GM21737 (cell line): ENCODE data around the gene KIAA1217.

Source experiments
- ATAC-seq: cut with Tn5 transposase; IDR thresholded peaks from one replicate; pipeline ENCODE4 v1.9.1; 2021; ENCODE audit warnings: mild to moderate bottlenecking, moderate library complexity; ENCODE audit not compliant: unreplicated experiment

Gene KIAA1217

GRCh38 chr10:24288581-24288980 is 79.6 kb downstream of the KIAA1217 start:
- no peak for ATAC-seq

DNA sequence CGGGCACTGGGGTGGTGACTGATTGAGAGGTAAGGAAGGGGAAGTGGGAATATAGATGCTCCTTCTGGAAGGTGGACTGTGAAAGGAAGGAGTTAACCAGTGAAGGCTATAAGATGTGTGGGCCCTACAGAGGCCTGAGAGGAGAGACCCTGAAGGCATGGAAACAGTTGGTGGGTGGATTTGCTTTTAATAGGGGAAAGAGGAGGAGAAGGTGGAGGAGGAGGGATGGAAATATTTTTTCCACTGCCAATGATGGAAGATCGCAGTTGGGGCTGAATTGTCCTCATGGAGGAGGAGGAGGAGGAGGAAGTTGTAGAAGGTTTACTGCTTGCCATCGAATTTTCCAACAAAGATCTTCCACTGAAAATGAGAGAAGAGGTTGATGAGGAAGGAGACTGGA is 80.3 kb downstream of the KIAA1217 start:
- ATAC-seq: no peak

- no peak for ATAC-seq
Observed at GRCh38 chr10:24292304-24293293, 83.7 kb downstream of the KIAA1217 start.

GRCh38 chr10:24299578-24300260 is 90.8 kb downstream of the KIAA1217 start:
- no peak for ATAC-seq

GRCh38 chr10:24303522-24304310 is 94.8 kb downstream of the KIAA1217 start:
- no peak for ATAC-seq

GRCh38 chr10:24305551-24306506 is 96.9 kb downstream of the KIAA1217 start:
- no peak for ATAC-seq

GRCh38 chr10:24306507-24306875 is 97.6 kb downstream of the KIAA1217 start:
- ATAC-seq: no peak

DNA sequence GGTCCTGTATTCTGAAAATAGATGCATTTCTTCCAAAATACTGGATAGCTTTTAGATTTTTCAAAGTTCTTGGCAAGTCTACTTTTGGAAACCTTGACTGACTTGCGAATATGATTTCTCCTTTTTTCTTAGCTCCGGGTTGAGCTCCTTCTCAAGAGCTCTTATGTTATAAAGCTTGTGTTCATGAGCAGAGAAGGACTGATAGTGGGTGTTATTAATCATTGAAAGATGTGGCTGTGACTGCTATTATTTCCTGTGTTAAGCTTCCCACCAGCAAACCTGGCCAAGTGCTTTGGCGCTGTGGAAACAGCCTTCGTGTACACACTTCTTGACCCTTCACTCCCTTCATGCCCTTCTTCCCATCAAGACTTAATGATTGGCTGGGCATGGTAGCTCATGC is 98.2 kb downstream of the KIAA1217 start:
- no peak for ATAC-seq

- ATAC-seq: no peak
Observed at GRCh38 chr10:24307696-24308485, 99.0 kb downstream of the KIAA1217 start.

DNA sequence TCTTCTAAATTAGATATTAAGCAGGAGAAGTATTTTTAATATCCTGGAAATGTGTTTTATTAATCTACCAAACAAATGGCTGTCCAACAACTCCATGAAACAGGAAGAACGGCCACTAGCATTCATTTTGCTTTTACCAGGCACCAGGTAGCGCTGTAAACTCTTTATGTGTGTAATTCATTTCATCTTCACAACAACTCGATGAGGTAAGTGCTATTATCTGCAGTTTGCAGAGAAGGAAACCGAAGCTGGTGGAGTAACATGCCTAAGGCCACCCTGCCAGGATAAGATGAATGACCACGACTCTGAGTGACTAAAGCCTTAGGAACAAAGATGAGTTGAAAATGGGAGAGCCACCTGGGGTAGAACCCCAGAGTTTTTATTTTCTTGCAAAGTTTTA is 101.2 kb downstream of the KIAA1217 start:
- no peak for ATAC-seq

- no peak for ATAC-seq
Observed at GRCh38 chr10:24311888-24312287, 103.0 kb downstream of the KIAA1217 start.

GRCh38 chr10:24313283-24313682 is 104.3 kb downstream of the KIAA1217 start:
- ATAC-seq: no peak

- ATAC-seq: no peak
Observed at GRCh38 chr10:24315211-24315610, 106.3 kb downstream of the KIAA1217 start.

DNA sequence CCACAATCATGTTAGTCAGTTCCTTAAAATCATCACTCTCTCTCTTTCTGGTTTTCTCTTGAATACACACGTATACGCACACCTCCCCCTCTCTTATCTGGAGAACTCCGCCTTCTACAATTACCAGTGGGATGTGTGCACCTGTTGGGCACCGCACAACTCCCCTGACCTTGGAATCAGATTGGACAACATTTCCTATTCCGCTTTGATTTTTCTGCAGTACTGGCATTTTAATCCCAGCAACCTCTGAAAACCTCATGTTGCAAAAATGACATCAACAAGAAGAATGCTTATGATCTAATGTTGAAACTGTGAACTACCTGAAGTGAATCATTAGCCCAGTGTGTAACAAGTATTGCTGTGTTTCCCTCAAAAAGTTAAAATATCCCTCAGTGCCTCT is 109.6 kb downstream of the KIAA1217 start:
- ATAC-seq: no peak

GRCh38 chr10:24320373-24320772 is 111.4 kb downstream of the KIAA1217 start:
- ATAC-seq: no peak

- no peak for ATAC-seq
Observed at GRCh38 chr10:24324651-24325050, 115.7 kb downstream of the KIAA1217 start.

- no peak for ATAC-seq
Observed at GRCh38 chr10:24331457-24331856, 122.5 kb downstream of the KIAA1217 start.

- no peak for ATAC-seq
Observed at GRCh38 chr10:24333736-24334135, 124.8 kb downstream of the KIAA1217 start.

GRCh38 chr10:24334279-24334939 is 125.5 kb downstream of the KIAA1217 start:
- ATAC-seq: no peak
